Measurements from ENCODE around the gene BTG3.

GRCh38 chr21:17660452-17660851 lies 47.8 kb upstream of the BTG3 start:
- no peak for TF ChIP-seq CTCF (IDR thresholded peaks at IDR 0.05; ENCODE audit: low read depth, low read length)
- no peak for TF ChIP-seq POLR2A (IDR thresholded peaks at IDR 0.05; ENCODE audit: extremely low read depth, insufficient read length)

All from NB4 (cell line).